Measurements from ENCODE around the gene PPDPF. TPM values are rescaled to one million over a fixed set of nuclear protein-coding genes. Genes with fewer than 3 reads are reported as not detected.
"Not testable (repeated sequence)": the region's sequence is repeated elsewhere in the genome, so short reads cannot be mapped to it uniquely, and the experiment has no call there.

PPDPF gene
- total RNA-seq, 4 donors from 2014 or later = 35.8 to 200 (median 88.6) TPM

DNA sequence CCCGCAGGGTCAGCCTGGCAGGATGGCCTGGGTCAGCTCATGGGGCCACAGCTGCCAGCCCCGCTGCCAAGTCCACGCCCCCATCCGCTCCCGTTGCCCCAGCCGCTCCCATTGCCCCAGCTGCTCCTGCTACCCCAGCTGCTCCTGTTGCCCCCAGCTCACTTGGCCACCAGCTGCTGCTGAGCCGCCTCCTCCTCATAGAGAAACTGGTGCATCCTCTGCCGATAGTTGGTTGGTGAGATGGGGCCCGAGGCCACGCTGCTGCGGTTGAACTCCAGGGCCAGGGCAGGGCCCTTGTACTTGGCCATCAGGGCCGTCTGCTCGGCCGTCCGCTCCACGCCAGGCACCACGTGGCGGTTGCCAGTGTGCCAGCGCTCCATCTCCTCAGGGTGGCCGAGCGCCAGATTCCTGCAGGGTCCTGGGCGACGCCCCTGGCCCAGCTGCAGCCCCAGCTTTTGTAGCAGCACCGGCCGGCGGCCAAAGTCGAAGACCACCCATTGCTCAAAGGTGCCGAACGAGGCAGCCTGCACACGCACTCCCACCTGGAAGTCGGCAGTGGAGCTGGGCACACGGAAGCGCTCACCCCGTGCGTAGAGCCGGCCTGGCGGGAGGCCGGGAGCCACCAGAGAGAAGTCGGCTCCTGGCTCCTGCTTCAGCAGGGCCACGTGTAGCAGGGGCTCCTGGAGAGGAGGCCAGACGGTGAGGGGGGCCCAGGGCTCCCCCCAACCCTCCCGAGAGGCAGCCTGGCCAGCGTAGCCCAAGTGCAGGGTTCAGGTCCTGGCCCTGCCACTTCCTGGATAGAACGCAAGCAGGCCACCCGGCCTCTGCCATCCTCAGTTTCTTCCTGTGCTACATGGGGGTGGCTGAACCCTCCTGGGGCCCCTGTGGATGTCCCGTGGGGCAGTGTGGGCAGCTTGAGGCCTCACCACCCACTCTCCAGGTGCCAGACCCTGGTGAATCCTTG lies 48.7 kb downstream of the PPDPF start:
- no peaks in the 10 kb centered on the region for H3K36me3 ChIP-seq
- no peak overlapping the region for H3K4me3 ChIP-seq
- H3K9me3 ChIP-seq = no peaks in the 10 kb centered on the region
- H3K27me3 ChIP-seq = no peaks in the 10 kb centered on the region
- TF ChIP-seq, protein P1, sequence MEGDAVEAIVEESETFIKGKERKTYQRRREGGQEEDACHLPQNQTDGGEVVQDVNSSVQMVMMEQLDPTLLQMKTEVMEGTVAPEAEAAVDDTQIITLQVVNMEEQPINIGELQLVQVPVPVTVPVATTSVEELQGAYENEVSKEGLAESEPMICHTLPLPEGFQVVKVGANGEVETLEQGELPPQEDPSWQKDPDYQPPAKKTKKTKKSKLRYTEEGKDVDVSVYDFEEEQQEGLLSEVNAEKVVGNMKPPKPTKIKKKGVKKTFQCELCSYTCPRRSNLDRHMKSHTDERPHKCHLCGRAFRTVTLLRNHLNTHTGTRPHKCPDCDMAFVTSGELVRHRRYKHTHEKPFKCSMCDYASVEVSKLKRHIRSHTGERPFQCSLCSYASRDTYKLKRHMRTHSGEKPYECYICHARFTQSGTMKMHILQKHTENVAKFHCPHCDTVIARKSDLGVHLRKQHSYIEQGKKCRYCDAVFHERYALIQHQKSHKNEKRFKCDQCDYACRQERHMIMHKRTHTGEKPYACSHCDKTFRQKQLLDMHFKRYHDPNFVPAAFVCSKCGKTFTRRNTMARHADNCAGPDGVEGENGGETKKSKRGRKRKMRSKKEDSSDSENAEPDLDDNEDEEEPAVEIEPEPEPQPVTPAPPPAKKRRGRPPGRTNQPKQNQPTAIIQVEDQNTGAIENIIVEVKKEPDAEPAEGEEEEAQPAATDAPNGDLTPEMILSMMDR (IDR thresholded peaks at IDR 0.05) = no peak
- TF ChIP-seq POLR2A (IDR thresholded peaks at IDR 0.05) = no peak
- DNase-seq = no peak
- intact Hi-C loops (cut with DNase I; ENCODE audit: low total_unique reads) = no loop called here
- peaks cover 0 to 6% of the 10 kb centered on the region in 2 donors for H3K4me1 ChIP-seq
- no peak overlapping the region for H3K27ac ChIP-seq

DNA sequence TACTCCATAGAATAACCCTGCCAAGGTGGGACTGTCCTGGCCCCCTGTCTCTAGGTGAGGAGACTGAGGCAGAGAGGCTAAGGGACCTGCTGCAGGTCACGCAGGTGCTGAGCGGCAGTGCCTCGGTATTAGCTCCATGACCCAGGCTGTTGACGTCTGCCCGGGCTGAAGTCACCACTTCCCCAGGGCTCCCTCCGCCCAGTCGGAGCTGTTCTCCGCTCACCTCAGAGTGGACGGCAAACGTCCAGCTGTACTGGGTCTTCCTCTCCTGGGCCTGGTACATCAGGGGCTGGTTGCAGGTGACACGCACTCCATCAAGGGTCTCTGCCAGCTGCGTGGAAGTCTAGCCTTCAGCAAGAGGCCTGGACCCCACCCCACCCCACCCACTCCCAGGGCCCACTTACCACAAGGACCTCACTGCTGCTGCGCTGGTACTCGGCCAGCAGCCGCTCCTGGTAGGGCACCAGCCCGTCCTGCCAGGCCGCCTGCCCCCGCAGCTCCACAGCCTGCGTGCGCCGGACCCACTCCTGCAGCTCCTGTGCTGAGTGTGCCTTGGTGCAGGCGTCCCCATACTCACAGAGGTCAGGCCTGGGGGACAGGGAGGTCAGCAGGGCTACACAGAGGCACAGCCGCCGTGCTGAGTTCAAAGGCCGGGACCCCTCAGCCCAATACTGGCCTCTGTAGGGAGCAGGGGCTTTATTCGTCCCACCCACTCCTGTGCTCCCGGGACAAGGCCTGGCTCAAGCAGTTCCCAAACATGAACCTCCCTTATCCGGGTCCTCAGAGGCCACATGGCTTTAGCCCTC lies 49.9 kb downstream of the PPDPF start:
- Histone ChIP-seq H3K9me3 (no peaks in the 10 kb centered on the region), H3K36me3 (no peaks in the 10 kb centered on the region), H3K27ac (no peak overlapping the region), H3K4me3 (no peak overlapping the region), H3K27me3 (no peaks in the 10 kb centered on the region), H3K4me1 (peaks cover 0 to 6% of the 10 kb centered on the region in 2 donors)
- TF ChIP-seq POLR2A (IDR thresholded peaks at IDR 0.05) = no peak
- TF ChIP-seq, protein P1 (IDR thresholded peaks at IDR 0.05) = no peak
- DNase-seq = no peak
- intact Hi-C loops (cut with DNase I; ENCODE audit: low total_unique reads) = no loop called here

DNA sequence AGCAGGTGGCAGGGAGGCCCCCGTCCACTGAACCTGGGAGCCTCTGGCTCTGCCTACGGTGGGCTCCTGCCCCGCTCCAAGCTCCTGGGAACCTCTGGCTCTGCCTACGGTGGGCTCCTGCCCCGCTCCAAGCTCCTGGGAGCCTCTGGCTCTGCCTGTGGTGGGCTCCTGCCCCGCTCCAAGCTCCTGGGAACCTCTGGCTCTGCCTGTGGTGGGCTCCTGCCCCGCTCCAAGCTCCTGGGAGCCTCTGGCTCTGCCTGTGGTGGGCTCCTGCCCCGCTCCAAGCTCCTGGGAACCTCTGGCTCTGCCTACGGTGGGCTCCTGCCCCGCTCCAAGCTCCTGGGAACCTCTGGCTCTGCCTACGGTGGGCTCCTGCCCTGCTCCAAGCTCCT lies 50.5 kb downstream of the PPDPF start:
- DNase-seq; H3K9me3 ChIP-seq; intact Hi-C loops (cut with DNase I; ENCODE audit: low total_unique reads): not testable (repeated sequence)

More for the DNA sequence above, 50.5 kb downstream of the PPDPF start:
- not testable (repeated sequence) for H3K4me3 ChIP-seq, H3K4me1 ChIP-seq, H3K27ac ChIP-seq, H3K27me3 ChIP-seq, H3K36me3 ChIP-seq

Other genes starting within 250 kb of the PPDPF start
- 100 to 1,000 TPM in 2 of 4 donors, 10 to 100 TPM in 2; 34.4 to 306 (median 99.3) TPM for gene ARFGAP1, start 248.0 kb upstream of the PPDPF start, total RNA-seq
- 1 to 10 TPM in 1 of 4 donors, under 1 TPM in 1, not detected in 2; 0.97 to 1.2 TPM for gene COL20A1, start 227.6 kb upstream of the PPDPF start, total RNA-seq
- gene CHRNA4, start 159.4 kb upstream of the PPDPF start, total RNA-seq = 1 to 10 TPM in 1 of 4 donors, under 1 TPM in 1, not detected in 2; 0.21 to 1.5 TPM
- 1 to 10 TPM in 2 of 4 donors, not detected in 2; 1.2 to 4.9 TPM for gene KCNQ2, start 48.1 kb upstream of the PPDPF start, total RNA-seq
- gene EEF1A2, start 21.7 kb upstream of the PPDPF start, total RNA-seq = 1 to 10 TPM in 2 of 4 donors, not detected in 2; 1.1 to 1.5 TPM
- under 1 TPM in 2 of 4 donors, not detected in 2; under 0.01 TPM for gene PTK6, start 16.6 kb downstream of the PPDPF start, total RNA-seq
- gene SRMS, start 27.0 kb downstream of the PPDPF start, total RNA-seq = not detected
- under 1 TPM in 2 of 4 donors, not detected in 2; 0.34 to 0.69 TPM for gene FNDC11, start 33.4 kb downstream of the PPDPF start, total RNA-seq
- 10 to 100 TPM in 3 of 4 donors, 1 to 10 TPM in 1; 3.5 to 41.9 (median 22.1) TPM for gene HELZ2, start 53.5 kb downstream of the PPDPF start, total RNA-seq
- 10 to 100 TPM in 2 of 4 donors, 1 to 10 TPM in 2; 2.1 to 24.8 (median 11.5) TPM for gene GMEB2, start 106.3 kb downstream of the PPDPF start, total RNA-seq
- gene STMN3, start 132.7 kb downstream of the PPDPF start, total RNA-seq = 10 to 100 TPM in 3 of 4 donors, 1 to 10 TPM in 1; 9.2 to 30.5 (median 20.9) TPM
- gene RTEL1, start 137.5 kb downstream of the PPDPF start, total RNA-seq = 10 to 100 TPM; 17.4 to 56.5 (median 26.6) TPM
- gene TNFRSF6B, start 175.9 kb downstream of the PPDPF start, total RNA-seq = 1 to 10 TPM in 1 of 4 donors, under 1 TPM in 1, not detected in 2; 0.83 to 4.1 TPM
- 10 to 100 TPM; 26.1 to 59.8 (median 33.5) TPM for gene ARFRP1, start 187.2 kb downstream of the PPDPF start, total RNA-seq
- gene ZGPAT, start 187.3 kb downstream of the PPDPF start, total RNA-seq = 10 to 100 TPM in 3 of 4 donors, 1 to 10 TPM in 1; 1.5 to 37.9 (median 15.3) TPM
- gene LIME1, start 215.9 kb downstream of the PPDPF start, total RNA-seq = 10 to 100 TPM in 1 of 4 donors, 1 to 10 TPM in 3; 2.6 to 10.5 (median 8.4) TPM
- gene SLC2A4RG, start 219.0 kb downstream of the PPDPF start, total RNA-seq = 100 to 1,000 TPM in 1 of 4 donors, 10 to 100 TPM in 3; 10.5 to 120 (median 41.0) TPM

Measured in uterus (tissue), 4 donors.